CD4-positive, alpha-beta T cell treated with Interleukin-17A for 4 hours (primary cell): Measurements from ENCODE around the gene AKAP12.

Source experiments
- DNase-seq: peaks from one replicate; pipeline ENCODE4 v3.0.0-alpha.2; 2020; ENCODE audit warnings: mixed read lengths

The AKAP12 gene

DNA sequence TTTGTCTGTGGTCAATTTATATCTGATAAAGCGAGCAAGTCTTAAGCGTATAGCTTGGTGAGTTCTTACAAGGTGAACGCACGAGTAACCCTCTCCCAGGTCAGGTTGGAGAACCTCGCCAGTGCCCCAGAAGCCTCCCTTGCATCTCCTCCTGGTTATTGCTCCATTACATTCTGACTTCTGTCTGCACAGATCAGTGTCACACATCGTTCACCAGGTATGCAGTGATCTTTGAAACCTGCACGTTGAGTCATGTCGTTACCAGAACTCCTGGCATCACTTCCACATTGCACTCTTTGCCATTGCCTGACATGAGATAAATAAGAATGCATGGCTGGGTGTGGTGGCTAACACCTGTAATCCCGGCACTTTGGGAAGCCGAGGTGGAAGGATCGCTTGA lies 44.2 kb downstream of the AKAP12 start:
- no peak for DNase-seq

- DNase-seq: no peak
Measured at GRCh38 chr6:151284548-151285017, 44.8 kb downstream of the AKAP12 start.

- no peak for DNase-seq
Measured at GRCh38 chr6:151285122-151285521, 45.4 kb downstream of the AKAP12 start.

DNA sequence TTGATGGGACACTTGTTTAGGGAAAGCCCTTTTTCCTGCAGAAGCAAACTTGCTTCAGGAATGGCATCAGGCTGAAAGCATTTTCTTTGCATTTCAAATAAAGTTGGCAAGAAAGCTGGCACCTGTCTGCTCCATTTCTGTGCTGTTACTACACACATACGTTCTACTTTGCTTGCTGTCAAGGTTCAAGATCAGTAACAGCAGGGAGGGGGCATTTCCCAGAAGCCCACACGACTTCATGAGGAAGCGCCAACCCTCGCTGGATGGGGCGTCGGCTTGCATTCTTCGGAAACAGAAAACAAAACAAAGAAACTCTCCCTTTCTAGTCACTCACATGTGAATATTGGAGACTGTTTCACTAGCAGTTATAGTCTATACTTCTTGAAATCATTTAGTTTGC lies 46.4 kb downstream of the AKAP12 start:
- DNase-seq: no peak

DNA sequence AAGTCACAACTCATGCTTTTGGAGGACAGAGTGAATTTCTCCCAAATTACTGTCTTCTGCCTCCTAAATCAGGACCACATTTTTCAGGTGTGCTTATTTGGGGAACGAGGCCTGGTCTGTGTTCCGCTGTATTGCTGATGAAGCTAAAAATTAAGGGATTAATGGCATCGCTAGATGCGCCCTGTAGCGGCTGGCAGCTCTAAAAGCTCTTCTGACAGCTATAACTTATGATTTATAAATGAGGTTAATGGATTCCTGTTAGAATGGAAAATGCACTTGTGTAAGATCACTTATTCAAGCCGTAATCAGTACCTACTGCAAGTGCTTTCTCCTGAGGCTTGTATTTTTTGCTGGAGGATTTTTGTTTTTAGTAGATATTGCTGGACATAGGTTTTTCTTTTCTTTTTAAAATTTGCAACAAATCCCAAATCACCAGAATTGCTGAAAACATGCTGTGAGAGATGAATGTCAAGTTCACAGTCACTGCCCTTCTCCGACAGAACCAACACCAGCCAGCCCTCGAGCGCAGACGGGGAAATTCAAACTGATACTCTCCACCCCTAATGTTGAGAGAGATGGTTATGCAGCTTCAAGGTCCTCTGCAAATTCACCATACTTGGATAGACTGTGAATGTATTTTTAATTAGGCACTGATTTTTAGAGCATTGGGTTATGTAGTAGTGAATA lies 49.1 kb downstream of the AKAP12 start:
- no peak for DNase-seq

- no peak for DNase-seq
Measured at GRCh38 chr6:151289399-151290007, 49.7 kb downstream of the AKAP12 start.

GRCh38 chr6:151290877-151291721 lies 51.3 kb downstream of the AKAP12 start:
- no peak for DNase-seq

DNA sequence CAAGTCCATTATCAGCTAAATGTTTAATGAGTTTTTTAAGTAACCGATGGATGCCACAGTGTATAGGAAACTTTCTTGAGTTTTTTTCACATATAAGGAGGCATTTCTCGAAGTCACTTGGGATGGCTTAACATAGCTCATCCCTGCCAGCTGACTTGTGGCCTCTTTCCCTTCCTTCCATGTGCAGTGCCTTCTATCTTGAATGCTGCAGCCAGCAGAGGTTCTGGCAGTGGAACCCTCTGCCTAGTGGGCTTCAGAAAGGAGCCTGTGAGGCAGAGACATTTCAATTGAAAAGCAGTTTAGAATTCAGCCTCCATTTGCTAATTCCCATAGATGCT lies 51.9 kb downstream of the AKAP12 start:
- DNase-seq: no peak

DNA sequence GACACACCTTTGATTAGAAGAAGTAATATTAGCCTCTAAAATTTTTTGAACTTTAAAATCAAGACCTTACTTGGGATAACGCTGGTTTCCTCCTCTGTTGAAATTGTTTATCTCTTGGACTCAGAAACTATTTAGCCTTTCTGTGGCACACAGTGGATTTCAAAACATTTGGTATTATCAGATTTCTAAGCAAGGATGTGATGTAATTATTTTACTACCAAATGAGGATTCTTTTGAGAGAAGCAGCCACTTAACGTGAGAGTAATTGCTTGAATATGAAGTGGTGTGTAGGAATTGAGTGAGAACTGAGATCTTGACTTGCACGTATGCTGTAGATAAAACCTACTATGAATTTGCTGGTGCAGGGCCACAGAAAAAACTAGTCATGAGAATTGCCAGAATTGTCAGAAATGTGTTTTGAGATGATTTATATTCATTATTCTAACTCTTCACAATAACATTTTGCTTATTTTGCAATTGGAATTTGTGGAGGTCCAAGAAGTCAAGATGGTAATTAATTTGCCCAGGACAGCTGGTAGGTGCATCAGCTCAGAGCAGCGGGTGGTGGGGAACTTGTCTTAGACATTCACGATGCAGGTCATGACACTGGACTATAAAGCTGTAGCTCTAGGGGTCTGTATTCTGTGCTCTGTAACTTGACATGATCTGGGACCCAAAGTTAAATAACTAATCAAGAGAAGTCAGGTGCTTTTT lies 53.4 kb downstream of the AKAP12 start:
- DNase-seq: no peak

GRCh38 chr6:151293688-151294016 lies 53.9 kb downstream of the AKAP12 start:
- DNase-seq: no peak

- no peak for DNase-seq
Measured at GRCh38 chr6:151294561-151295101, 54.9 kb downstream of the AKAP12 start.

GRCh38 chr6:151297886-151298285 lies 58.1 kb downstream of the AKAP12 start:
- no peak for DNase-seq

- DNase-seq: no peak
Measured at GRCh38 chr6:151299011-151299410, 59.2 kb downstream of the AKAP12 start.

DNA sequence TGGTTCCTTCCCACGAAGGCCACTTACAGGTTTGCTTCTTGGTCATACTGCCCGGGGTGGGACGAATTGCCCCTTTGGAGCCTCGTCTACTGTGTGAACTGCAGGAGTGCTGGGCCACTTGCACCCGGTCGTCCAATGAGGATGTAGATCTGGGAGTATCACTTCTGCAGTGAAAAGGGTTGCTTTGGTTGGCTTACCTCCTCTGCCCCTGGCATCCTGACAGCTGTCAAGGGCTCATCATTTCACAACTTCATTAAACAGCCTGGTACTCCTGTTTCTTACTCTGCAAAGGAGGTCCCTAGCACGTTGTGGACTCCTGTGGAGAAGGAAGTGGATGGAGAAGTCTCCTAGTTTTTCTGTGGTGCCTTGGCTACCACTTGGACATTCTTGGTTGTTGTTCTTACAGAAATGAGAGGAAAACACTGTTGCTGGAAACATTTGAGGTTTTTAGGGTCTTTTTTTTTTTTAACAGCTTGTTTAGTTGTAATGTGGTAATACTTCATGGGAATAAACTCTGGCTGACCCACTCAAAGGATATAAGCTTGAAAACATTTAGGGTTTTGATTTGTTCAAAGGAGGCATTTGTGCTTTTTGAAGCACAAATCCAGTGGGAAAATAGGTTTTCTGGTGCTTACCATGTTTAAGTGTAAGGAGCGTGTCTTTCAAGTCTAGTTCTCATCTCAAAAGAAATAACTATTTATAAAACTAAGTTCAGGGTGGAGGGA lies 60.7 kb downstream of the AKAP12 start:
- DNase-seq: no peak

DNA sequence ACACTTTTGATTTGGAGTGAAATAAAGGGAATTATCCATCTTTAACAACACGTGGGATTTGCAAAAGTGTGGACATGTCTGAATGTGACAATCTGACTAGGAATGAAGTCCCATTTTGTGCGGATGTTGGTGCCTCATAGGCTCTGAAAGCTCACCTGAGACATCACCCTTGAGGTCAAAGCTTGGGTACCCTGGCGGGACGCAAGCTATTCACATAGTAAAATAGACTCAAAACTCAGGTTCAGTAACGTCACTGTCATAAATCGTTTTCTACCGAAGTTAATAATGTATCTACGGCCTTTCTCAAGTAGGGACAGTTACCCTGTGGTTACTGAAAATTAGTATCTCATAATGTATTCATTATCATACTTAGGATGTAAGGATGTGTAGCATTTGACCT lies 61.8 kb downstream of the AKAP12 start:
- no peak for DNase-seq

GRCh38 chr6:151303231-151303630 lies 63.5 kb downstream of the AKAP12 start:
- DNase-seq: no peak

DNA sequence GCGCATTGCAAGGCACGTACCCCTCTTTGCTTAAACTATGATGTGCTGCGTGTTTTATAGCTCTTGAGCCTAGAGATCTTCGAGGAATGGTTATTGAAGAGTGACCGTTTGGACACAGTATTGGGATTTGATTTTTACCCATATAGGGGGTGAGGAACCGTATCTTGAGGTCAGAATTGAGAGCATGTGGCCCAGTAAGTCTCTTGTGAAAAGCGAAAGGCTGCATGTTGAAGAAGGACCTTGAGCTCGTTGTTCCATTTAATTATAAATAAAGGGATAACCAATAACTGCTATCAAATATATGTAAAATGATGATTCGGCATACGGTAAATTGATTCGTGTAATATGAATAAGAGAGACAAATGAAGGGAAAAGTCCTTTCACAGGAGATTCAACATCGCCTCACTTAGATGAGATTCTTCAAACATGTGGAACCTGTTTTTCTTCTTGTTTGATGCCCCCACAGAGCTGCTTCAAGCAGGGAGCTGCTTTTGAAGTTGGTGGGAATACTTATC lies 66.6 kb downstream of the AKAP12 start:
- no peak for DNase-seq

DNA sequence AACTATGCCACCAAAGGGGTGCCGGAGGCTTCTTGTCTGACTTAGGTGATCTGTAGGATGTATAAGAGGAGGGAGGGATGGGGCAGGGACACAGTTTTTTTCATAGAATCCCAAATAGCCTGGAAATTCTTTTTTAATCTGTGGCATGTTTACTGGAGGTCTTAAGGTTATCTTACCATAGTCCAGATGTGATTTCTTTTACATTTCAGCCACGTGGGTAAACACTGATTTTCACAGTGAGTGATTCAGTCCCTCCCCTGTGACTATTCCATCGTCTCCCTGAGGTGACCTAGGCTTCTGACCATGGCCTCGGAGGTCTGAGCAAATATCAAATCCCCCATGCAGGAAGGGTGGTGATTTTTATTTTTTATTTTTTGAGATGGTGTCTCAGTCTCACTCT lies 67.7 kb downstream of the AKAP12 start:
- DNase-seq: no peak

DNA sequence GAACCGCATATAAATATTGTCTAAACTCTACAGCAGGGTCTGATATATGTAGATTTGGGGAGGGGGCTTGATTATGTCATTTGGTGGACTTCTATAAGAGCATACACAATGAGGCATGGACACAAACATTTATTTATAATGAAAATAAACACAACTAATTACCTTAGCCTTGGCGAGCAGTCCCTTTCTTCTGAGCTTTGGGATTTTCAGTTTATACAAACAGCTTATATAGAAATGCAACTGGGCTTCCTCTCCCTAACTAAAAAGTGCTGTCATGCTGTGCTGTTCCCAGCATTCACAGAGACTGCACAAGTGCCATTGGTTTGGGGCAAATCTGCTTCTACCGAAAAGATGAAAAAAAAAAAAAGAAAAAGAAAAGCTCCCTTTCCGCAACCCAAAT lies 69.9 kb downstream of the AKAP12 start:
- no peak for DNase-seq

DNA sequence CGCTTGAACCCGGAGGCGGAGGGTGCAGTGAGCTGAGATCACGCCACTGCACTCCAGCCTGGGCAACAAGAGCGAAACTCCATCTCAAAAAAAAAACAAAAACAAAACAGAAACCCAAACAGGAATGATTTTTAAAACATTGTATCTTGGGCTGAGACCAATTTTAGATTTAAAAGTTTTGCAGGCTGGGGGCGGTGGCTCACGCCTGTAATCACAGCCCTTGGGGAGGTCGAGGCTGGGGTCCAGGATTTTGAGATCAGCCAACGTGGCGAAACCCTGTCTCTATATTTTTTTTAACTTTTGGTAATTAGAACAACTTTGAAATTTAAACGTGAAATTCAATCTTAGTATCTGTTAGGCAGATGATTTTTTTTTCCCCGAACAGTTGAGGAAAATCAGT lies 70.5 kb downstream of the AKAP12 start:
- no peak for DNase-seq

DNA sequence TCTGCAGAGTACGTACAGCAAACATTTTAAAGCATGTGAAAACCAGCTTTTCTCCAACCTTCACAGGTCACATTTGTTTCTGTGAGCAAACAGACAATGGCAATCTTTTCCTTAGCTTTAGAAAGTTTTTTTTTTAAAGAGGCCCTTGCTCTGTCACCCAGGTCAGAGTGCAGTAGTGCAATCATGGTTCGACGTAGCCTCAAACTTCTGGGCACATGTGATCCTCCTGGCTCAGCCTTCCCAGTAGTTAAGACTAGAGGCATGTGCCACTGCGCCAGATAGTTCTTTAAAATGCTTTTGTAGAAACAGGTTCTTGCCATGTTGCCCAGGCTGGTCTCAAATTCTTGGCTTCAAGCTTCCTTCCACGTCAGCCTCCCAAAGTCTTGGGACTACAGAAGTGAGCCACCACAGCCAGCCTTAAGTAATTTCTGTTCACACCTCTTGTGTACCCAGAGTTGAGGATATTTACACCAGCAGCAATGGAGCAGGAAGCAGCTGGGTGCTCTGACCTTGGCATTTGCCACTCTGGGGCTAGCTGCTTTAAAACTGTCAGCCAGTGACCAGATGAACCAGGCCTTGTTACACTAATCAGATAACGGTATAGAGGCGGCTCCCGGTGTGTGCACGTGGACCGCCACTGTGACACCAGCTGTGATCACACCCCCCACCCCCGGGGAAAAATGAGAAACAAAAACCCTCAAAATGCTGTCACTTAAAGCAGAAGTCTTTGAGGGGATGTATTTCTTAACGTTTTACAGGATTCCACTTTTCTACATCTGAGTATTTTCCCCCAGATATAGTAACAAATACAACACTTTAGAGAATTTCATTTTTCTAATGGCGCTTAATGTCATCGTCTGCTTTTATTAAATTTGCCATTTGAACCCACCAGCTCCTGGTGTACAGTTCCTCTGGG lies 71.3 kb downstream of the AKAP12 start:
- DNase-seq: no peak
